NK-92 treated with Interleukin-12 subunit alpha and Interleukin-12 subunit beta, amount 100 ng/mL, for 24 hours (cell line): ENCODE data around the gene MAGI2.
"Not testable (repeated sequence)": the region's sequence is repeated elsewhere in the genome, so short reads cannot be mapped to it uniquely, and the experiment has no call there.

ENCODE experiments used
- DNase-seq: peaks from one replicate; lab custom pipeline; 2025; lab: John Stamatoyannopoulos, UW

The MAGI2 gene

GRCh38 chr7:78296644-78297371, 1156.7 kb downstream of the MAGI2 start:
- no peak for DNase-seq

GRCh38 chr7:78296046-78296597, 1157.3 kb downstream of the MAGI2 start:
- DNase-seq: no peak

- DNase-seq: not testable (repeated sequence)
These were observed 1164.0 kb downstream of the MAGI2 start for GRCh38 chr7:78289471-78289870.

- no peak for DNase-seq
These were observed 1168.5 kb downstream of the MAGI2 start for GRCh38 chr7:78284945-78285344.

- no peak for DNase-seq
These were observed 1173.2 kb downstream of the MAGI2 start for GRCh38 chr7:78280276-78280675.

- no peak for DNase-seq
These were observed 1174.0 kb downstream of the MAGI2 start for GRCh38 chr7:78279457-78279856.

- DNase-seq: no peak
These were observed 1174.4 kb downstream of the MAGI2 start for GRCh38 chr7:78279032-78279431.

GRCh38 chr7:78267141-78267540, 1186.3 kb downstream of the MAGI2 start:
- DNase-seq: no peak

GRCh38 chr7:78265486-78265885, 1188.0 kb downstream of the MAGI2 start:
- no peak for DNase-seq

GRCh38 chr7:78265071-78265470, 1188.4 kb downstream of the MAGI2 start:
- no peak for DNase-seq

- DNase-seq: no peak
These were observed 1189.4 kb downstream of the MAGI2 start for GRCh38 chr7:78264105-78264504.

- no peak for DNase-seq
These were observed 1191.7 kb downstream of the MAGI2 start for GRCh38 chr7:78261739-78262138.

- DNase-seq: no peak
These were observed 1192.2 kb downstream of the MAGI2 start for GRCh38 chr7:78261302-78261701.

GRCh38 chr7:78260826-78261225, 1192.6 kb downstream of the MAGI2 start:
- no peak for DNase-seq

- DNase-seq: no peak
These were observed 1198.8 kb downstream of the MAGI2 start for GRCh38 chr7:78254726-78255055.

GRCh38 chr7:78253850-78254725, 1199.4 kb downstream of the MAGI2 start:
- no peak for DNase-seq

- no peak for DNase-seq
These were observed 1204.6 kb downstream of the MAGI2 start for GRCh38 chr7:78248867-78249266.

- DNase-seq: no peak
These were observed 1205.4 kb downstream of the MAGI2 start for GRCh38 chr7:78247910-78248689.

- not testable (repeated sequence) for DNase-seq
These were observed 1213.3 kb downstream of the MAGI2 start for GRCh38 chr7:78240179-78240578.

GRCh38 chr7:78234634-78235033, 1218.8 kb downstream of the MAGI2 start:
- DNase-seq: no peak

- no peak for DNase-seq
These were observed 1220.7 kb downstream of the MAGI2 start for GRCh38 chr7:78232806-78233205.

- DNase-seq: no peak
These were observed 1227.3 kb downstream of the MAGI2 start for GRCh38 chr7:78226059-78226719.
